Heart right ventricle (tissue), 16 donors: ENCODE results near the gene GABARAPL1. TPM values are rescaled to one million over a fixed set of nuclear protein-coding genes. Genes with fewer than 3 reads are reported as not detected.

Experiments used
- ATAC-seq, 8 donors: fragments of 200-7000 bp; cut with Tn5 transposase; one replicate each; pipeline ENCODE4 v1.9.1; 2020; ENCODE audit warnings: mild to moderate bottlenecking in 8 of 8, moderate library complexity in 8 of 8, moderate number of reproducible peaks in 1 of 8
- DNase-seq, 2 donors: peaks; one replicate each; pipeline ENCODE4 v3.0.0-alpha.2; 2020
- H3K27ac ChIP-seq, 10 donors: fragments of 200-600 bp; sonication (generic) in 2 of 10; one replicate each; pipeline versions ENCODE4 v1.5.0 to v1.8.0; 2020 to 2022; ENCODE audit warnings: mild to moderate bottlenecking in 3 of 10
- H3K27me3 ChIP-seq, 7 donors: fragments of 200-600 bp; one replicate each; pipeline ENCODE4 v1.8.0; 2021 to 2022; ENCODE audit warnings: mild to moderate bottlenecking in 2 of 7
- H3K36me3 ChIP-seq, 9 donors: fragments of 200-600 bp; sonication (generic) in 1 of 9; one replicate each; pipeline versions ENCODE4 v1.5.0 to v1.8.0; 2020 to 2022; ENCODE audit warnings: mild to moderate bottlenecking in 2 of 9
- H3K4me1 ChIP-seq, 9 donors: fragments of 200-600 bp; sonication (generic) in 1 of 9; one replicate each; pipeline versions ENCODE4 v1.5.0 to v1.8.0; 2020 to 2022; ENCODE audit warnings: mild to moderate bottlenecking in 4 of 9
- H3K4me3 ChIP-seq, 10 donors: fragments of 200-600 bp; sonication (generic) in 2 of 10; one replicate each; pipeline versions ENCODE4 v1.5.0 to v1.8.0; 2020 to 2022; ENCODE audit warnings: mild to moderate bottlenecking in 7 of 10, moderate library complexity in 2 of 10
- H3K9me3 ChIP-seq, 11 donors: fragments of 200-600 bp in 10 of 11; sonication (generic) in 2 of 11; one replicate each; pipeline versions ENCODE4 v1.5.0 to v1.8.0; 2013 to 2022; ENCODE audit warnings: mild to moderate bottlenecking in 2 of 11, control low read depth in 1 of 11, moderate library complexity in 1 of 11
- WGBS, 2 donors: extraction: QIAGEN DNeasy Blood & Tissue Kit; methylation state at CpG; one replicate each; pipeline ENCODE4 v1.1.7; 2013; ENCODE audit warnings: inconsistent platforms in 1 of 2; 5-methylcytosine and 5-hydroxymethylcytosine counted together
- intact Hi-C, 10 donors: fragments of 100-400 bp; cut with DNase I; formaldehyde crosslinking; loops; one replicate each; pipeline versions ENCODE4 v1.11.1 to v1.14.2; 2022
- polyA plus RNA-seq, 2 donors: library from polyadenylated mRNA; stranded (reverse); fragments of 200-250 nt; gene quantifications; one replicate each; pipeline ENCODE4 v1.2.3, GENCODE V29; 2013
- total RNA-seq, 10 donors: library from RNA; stranded (reverse); fragmentation: NEBNext Ultra II Directional in 3 of 10; extraction: Animal tissue kit (Norgen Biotek cat#: 25700) in 3 of 10; gene quantifications; one replicate each; pipeline versions ENCODE4 v1.2.1 to v1.2.4, GENCODE V29; 2021 to 2023
- TF ChIP-seq, protein P1 (sequence below), 9 donors: fragments of 200-600 bp; sonication (generic) in 2 of 9; IDR thresholded peaks; one replicate each; pipeline versions ENCODE4 v1.5.0 to v1.8.0; 2021 to 2022; ENCODE audit warnings: antibody characterized with exemption in 9 of 9, mild to moderate bottlenecking in 5 of 9, moderate library complexity in 1 of 9
- donor health status: Arrhythmogenic right ventricular cardiomyopathy.
- donor health status: ischemic (EF 13 %, LVEDD 7.1; RV severe dilation, severe dysfunction).
- donor health status: healthy with polysubstance abuse.
- donor health status: DM: no; HTN: yes; CAD: no.
- donor health status: DM: no; HTN: no; CAD: no.
- donor health status: ischemic (EF 25% LVEDD 6.9; RV normal size, moderate dysfunction).
- donor health status: ischemic (EF 25% LVEDD 5.7; RV mildly dilated, moderate dysfunction).
- donor health status: healthy.
- donor health status: DM: yes; HTN: yes; CAD: no.
- donor health status: Ischemic cardiomyopathy.
- donor health status: ischemic (EF 35%, LVEDD 5.7; RV mildly dilated, moderate dysfunction).
- donor health status: nonischemic (EF 11% LVEDD 7.7; RV severe dilation, severe dysfunction).
- donor health status: DM: yes; HTN: yes; CAD: no.
- donor health status: PGD.
- donor health status: ischemic (EF 29% LVEDD 5.4; RV normal size, mild dysfunction).
- donor health status: nonischemic (EF 23%, LVEDD 6.1; RV moderate dilation, normal function).

GABARAPL1 gene
- total and polyA plus RNA-seq, 12 donors, result 111 to 512 (median 385) TPM

DNA sequence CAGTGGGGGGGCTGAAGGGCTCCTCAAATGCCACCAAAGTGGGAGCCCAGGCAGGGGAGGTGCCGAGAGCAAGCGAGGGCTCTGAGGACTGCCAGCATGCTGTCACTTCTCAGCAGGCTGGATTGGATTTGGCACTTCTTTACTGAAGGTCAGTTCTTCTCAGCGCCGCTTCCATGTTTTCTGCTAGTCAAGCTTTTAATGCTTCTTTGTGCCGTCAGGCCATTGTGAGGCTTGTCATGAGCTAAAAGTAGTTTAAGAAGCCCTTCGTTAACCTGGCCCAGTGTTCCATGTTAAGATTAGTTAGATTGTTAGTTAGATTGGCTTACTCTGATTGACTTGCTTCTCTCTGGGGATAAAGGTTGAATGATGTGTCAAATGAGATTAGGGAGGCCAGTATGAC, 13.4 kb downstream of the GABARAPL1 start:
- H3K27me3 ChIP-seq, result no peaks in the 10 kb centered on the region
- ATAC-seq, result peak in 6 of 8 donors; percentile 28 to 62 (median 48)
- peaks cover 0 to 11% (median 3%) of the 10 kb centered on the region in 9 donors for H3K4me1 ChIP-seq
- no peak for DNase-seq
- peak overlapping the region in 1 of 10 donors; percentile 44 for H3K27ac ChIP-seq
- TF ChIP-seq, protein P1, sequence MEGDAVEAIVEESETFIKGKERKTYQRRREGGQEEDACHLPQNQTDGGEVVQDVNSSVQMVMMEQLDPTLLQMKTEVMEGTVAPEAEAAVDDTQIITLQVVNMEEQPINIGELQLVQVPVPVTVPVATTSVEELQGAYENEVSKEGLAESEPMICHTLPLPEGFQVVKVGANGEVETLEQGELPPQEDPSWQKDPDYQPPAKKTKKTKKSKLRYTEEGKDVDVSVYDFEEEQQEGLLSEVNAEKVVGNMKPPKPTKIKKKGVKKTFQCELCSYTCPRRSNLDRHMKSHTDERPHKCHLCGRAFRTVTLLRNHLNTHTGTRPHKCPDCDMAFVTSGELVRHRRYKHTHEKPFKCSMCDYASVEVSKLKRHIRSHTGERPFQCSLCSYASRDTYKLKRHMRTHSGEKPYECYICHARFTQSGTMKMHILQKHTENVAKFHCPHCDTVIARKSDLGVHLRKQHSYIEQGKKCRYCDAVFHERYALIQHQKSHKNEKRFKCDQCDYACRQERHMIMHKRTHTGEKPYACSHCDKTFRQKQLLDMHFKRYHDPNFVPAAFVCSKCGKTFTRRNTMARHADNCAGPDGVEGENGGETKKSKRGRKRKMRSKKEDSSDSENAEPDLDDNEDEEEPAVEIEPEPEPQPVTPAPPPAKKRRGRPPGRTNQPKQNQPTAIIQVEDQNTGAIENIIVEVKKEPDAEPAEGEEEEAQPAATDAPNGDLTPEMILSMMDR (IDR thresholded peaks at IDR 0.05), result no peak
- H3K9me3 ChIP-seq, result no peaks in the 10 kb centered on the region
- WGBS, 2 donors, result 74 to 83% methylated on average over 6 of the region's 6 CpGs
- H3K4me3 ChIP-seq, result no peak overlapping the region
- H3K36me3 ChIP-seq, result peaks cover 0 to 35% (median 29%) of the 10 kb centered on the region in 9 donors
- intact Hi-C loops, result loop anchor here in 2 of 10 donors (10.0 kb wide), 2 partner anchors 139 to 499 kb away; partner anchors contain the start of gene YBX3 (in 1 of the 2)

DNA sequence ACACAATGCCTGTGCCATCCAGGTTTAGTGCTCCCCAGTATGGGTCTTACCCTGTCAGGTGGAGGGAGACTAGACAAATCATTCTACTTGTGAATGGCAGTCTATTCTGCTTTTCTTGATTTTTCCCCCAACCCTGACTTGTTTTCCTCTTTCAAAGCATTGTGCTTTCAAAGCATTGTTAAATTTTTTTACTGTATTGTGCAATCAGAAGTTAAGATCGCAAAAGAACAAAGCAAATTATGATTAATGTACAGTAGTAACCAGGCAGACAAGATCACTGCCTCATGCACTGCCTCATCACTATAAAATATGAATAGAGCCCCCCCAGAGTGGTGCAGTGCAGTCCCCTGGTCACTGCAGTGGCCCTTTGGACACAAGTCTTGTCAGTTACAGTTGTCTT, 14.1 kb downstream of the GABARAPL1 start:
- ATAC-seq, result peak in 4 of 8 donors; percentile 13 to 29 (median 24)
- intact Hi-C loops, result loop anchor here in 2 of 10 donors (10.0 kb wide), 2 partner anchors 138 to 498 kb away; partner anchors contain the start of gene YBX3 (in 1 of the 2)
- H3K27ac ChIP-seq, result no peak overlapping the region

DNA sequence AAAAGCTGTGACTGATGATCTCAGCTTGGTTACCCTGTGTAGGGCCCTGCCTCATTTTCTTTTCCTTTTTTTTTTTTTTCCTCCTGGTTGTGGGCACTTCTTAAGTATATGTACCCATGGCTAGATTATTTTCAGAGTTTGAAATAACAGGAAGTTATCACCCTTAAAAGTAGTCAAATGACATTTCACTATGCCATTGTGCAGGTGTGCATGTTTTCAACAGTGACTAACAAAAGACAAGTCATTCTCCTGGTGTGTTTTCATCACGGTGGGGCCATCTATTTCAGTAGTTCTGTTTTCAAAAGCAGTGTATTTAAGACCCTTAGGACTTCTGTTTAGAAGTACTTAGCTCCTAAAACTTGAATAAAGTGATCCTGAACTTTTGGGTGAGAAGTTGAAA, 15.0 kb downstream of the GABARAPL1 start:
- no peaks in the 10 kb centered on the region for H3K27me3 ChIP-seq
- WGBS, 2 donors, result 69 to 89% methylated on average over 1 of the region's 1 CpG
- TF ChIP-seq, protein P1 (IDR thresholded peaks at IDR 0.05), result no peak
- no peak overlapping the region for H3K4me3 ChIP-seq
- DNase-seq (no peak), ATAC-seq (no peak)
- peaks cover 0 to 19% (median 14%) of the 10 kb centered on the region in 9 donors for H3K36me3 ChIP-seq
- H3K27ac ChIP-seq, result no peak overlapping the region
- H3K9me3 ChIP-seq, result no peaks in the 10 kb centered on the region
- intact Hi-C loops, result loop anchor here in 2 of 10 donors (10.0 kb wide), 2 partner anchors 137 to 497 kb away; partner anchors contain the start of gene YBX3 (in 1 of the 2)
- H3K4me1 ChIP-seq, result peaks cover 0 to 7% (median 0%) of the 10 kb centered on the region in 9 donors

More for the DNA sequence above, 14.1 kb downstream of the GABARAPL1 start:
- no peaks in the 10 kb centered on the region for H3K27me3 ChIP-seq
- WGBS, 2 donors, result 83 to 86% methylated on average over 1 of the region's 1 CpG
- peaks cover 0 to 28% (median 23%) of the 10 kb centered on the region in 9 donors for H3K36me3 ChIP-seq
- TF ChIP-seq, protein P1 (IDR thresholded peaks at IDR 0.05), result no peak
- H3K4me3 ChIP-seq, result no peak overlapping the region
- H3K4me1 ChIP-seq, result peaks cover 0 to 7% (median 0%) of the 10 kb centered on the region in 9 donors
- no peak for DNase-seq
- H3K9me3 ChIP-seq, result no peaks in the 10 kb centered on the region

DNA sequence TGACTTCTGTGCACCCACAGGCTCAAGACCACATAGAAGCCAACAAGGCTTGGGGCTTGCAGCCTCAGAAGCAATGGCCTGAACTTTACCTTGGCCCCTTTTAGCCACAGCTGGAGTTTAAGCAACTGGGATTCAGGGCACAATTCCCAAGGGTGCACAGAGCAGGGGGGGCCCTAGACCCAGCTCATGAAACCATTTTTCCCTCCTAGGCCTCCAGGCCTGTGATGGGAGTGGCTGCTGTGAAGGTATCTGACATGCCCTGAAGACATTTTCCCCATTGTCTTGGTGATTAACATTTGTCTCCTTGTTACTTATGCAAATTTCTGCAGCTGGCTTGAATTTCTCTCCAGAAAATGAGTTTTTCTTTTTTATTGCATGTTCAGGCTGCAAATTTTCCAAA, 21.9 kb downstream of the GABARAPL1 start:
- no peaks in the 10 kb centered on the region for H3K27me3 ChIP-seq
- intact Hi-C loops, result loop anchor here in 4 of 10 donors (2.0 to 10.0 kb wide), 4 partner anchors 130 to 520 kb away; no protein-coding TSS in a partner anchor

More for the DNA sequence above, 21.9 kb downstream of the GABARAPL1 start:
- no peak for DNase-seq
- no peak for ATAC-seq
- no peak overlapping the region for H3K27ac ChIP-seq
- H3K4me1 ChIP-seq, result no peaks in the 10 kb centered on the region
- no peak overlapping the region for H3K4me3 ChIP-seq
- H3K36me3 ChIP-seq, result no peaks in the 10 kb centered on the region
- TF ChIP-seq, protein P1 (IDR thresholded peaks at IDR 0.05), result no peak
- peaks cover 0 to 24% (median 0%) of the 10 kb centered on the region in 11 donors for H3K9me3 ChIP-seq
